Germinal center (tissue), 1 donor: ENCODE data around the gene EXOC8.

ENCODE experiments used
- DNase-seq: peaks from one replicate; pipeline ENCODE4 v3.0.0; 2012; ENCODE audit warnings: mixed read lengths, low spot score

Gene EXOC8

GRCh38 chr1:231313661-231314060 is 24.0 kb downstream of the EXOC8 start:
- no peak for DNase-seq

GRCh38 chr1:231312432-231312788 is 25.2 kb downstream of the EXOC8 start:
- DNase-seq, result no peak

GRCh38 chr1:231311720-231312431 is 25.8 kb downstream of the EXOC8 start:
- no peak for DNase-seq

DNA sequence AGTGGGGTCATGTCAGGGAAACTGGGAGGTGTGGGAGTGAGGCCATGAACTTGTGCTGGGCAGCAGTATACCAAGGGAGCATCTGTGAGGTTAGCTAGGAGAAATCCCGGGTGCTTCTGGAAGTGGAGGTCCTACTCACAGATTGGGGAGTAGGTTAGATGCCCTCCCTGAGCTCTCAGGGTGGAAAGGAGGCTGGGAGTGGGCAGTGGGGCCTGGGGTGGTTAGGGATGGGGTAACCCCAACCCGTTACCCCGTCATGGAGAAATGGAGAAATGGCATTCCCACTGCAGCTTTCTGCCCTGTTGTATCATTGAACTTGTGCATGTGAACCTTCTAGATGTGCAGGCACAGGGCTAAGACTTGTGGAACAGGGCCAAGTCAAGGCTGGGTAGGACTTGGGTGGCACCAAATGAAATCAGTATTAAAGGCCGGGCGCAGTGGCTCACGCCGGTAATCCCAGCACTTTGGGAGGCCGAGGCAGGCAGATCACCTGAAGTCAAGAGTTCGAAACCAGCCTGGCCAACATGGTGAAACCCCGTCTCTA is 27.2 kb downstream of the EXOC8 start:
- DNase-seq, result no peak

DNA sequence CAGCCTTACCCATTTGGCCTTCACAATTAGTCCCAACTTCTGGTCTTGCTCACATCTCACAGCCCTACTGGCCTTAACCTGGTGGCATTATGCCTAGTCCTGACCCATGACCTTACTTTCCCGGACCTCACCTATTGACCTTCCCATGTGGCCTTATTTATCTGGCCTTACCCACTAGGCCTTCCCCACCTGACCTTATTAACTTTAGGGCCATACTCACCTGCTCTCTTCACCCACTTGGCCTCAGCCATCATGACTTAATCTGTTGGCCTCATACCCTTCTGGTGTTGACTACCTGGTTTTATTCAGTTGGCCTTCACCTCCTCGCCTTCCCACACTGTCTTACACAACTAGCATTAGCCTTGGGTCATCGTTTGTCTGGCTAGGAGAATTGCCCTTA is 35.7 kb downstream of the EXOC8 start:
- DNase-seq, result no peak

GRCh38 chr1:231295938-231296337 is 41.7 kb downstream of the EXOC8 start:
- DNase-seq, result no peak

DNA sequence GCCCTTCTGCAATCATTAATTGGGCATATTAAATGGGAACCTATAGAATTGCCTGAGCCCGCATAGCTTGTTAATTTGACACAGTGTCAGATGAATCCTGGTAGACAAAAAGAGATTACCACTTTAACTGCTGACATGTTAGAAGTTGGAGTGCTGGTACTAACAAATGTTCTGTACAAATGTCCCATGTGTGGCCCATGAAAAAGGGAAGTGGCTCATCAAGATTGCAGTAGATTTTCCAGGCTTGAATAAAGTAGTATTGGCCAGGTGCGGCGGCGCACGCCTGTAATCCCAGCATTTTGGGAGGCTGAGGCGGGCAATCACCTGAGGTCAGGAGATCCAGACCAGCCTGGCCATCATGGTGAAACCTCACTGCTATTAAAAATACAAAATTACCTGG is 51.0 kb downstream of the EXOC8 start:
- no peak for DNase-seq

GRCh38 chr1:231284441-231284840 is 53.2 kb downstream of the EXOC8 start:
- DNase-seq, result no peak
